Brain microvascular endothelial cell (primary cell): ENCODE data around the gene DESI2.
"Not testable (repeated sequence)": the region's sequence is repeated elsewhere in the genome, so short reads cannot be mapped to it uniquely, and the experiment has no call there.

Experiments
- DNase-seq: peaks from one replicate; pipeline ENCODE4 v3.0.0-alpha.2; 2020
- H3K27ac ChIP-seq: fragments of 250-450 bp; sonication (Bioruptor Pico); 2 replicates; pipeline ENCODE4 v1.5.1; 2020; ENCODE audit warnings: mild to moderate bottlenecking, moderate library complexity
- H3K27me3 ChIP-seq: fragments of 250-450 bp; sonication (Bioruptor Pico); replicated peaks from 2 replicates; pipeline ENCODE4 v1.5.1; 2020; ENCODE audit warnings: mild to moderate bottlenecking
- H3K36me3 ChIP-seq: fragments of 250-450 bp; sonication (Bioruptor Pico); replicated peaks from 2 replicates; pipeline ENCODE4 v1.5.1; 2020; ENCODE audit warnings: mild to moderate bottlenecking
- H3K4me3 ChIP-seq: 2 replicates; pipeline ENCODE4 v1.5.1; 2011; ENCODE audit warnings: low read depth, mild to moderate bottlenecking, control low read depth, low read length, moderate library complexity
- in situ Hi-C: cut with HindIII; loops from 2 replicates; pipeline ENCODE4 v1.10.0; 2017; ENCODE audit warnings: low sequenced_read_pairs, low pct_ligation_motif_present
- TF ChIP-seq, protein P1 (sequence below): IDR thresholded peaks from 2 replicates; pipeline ENCODE4 v1.5.1; 2011; ENCODE audit warnings: low read depth, mild to moderate bottlenecking, moderate library complexity, low read length, control low read depth, inconsistent platforms; ENCODE audit errors: missing control alignments

The DESI2 gene

DNA sequence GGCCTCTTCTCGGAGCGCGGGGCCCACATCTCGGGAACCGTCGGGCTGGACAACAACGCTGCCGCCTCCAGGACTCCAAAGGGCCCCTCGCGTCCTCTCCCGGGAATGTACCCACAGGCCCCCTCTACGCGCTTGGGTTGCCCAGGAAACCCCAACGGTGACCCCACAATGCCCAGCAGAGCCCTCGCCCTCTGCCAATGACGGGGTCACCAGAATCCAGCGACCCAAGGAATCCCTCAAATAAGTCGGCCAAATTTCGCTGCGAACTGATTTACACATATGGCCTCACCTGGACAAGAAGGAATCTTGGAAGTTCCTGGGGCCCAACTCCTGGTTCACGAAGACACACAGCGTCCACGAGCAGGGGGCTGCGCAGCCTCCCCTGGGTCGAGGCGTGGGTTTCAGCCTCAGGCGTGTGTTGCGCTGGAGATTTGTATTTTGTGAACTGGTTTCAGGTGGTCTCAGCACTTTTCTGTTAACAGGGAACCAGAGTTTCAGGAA, 78.1 kb downstream of the DESI2 start:
- peak overlapping the region; percentile 55 for H3K4me3 ChIP-seq
- H3K36me3 ChIP-seq: no peaks in the 10 kb centered on the region
- no peaks in the 10 kb centered on the region for H3K27me3 ChIP-seq
- in situ Hi-C loops: no loop called here
- DNase-seq: no peak
- TF ChIP-seq, protein P1, sequence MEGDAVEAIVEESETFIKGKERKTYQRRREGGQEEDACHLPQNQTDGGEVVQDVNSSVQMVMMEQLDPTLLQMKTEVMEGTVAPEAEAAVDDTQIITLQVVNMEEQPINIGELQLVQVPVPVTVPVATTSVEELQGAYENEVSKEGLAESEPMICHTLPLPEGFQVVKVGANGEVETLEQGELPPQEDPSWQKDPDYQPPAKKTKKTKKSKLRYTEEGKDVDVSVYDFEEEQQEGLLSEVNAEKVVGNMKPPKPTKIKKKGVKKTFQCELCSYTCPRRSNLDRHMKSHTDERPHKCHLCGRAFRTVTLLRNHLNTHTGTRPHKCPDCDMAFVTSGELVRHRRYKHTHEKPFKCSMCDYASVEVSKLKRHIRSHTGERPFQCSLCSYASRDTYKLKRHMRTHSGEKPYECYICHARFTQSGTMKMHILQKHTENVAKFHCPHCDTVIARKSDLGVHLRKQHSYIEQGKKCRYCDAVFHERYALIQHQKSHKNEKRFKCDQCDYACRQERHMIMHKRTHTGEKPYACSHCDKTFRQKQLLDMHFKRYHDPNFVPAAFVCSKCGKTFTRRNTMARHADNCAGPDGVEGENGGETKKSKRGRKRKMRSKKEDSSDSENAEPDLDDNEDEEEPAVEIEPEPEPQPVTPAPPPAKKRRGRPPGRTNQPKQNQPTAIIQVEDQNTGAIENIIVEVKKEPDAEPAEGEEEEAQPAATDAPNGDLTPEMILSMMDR: no peak
- H3K27ac ChIP-seq: no peak overlapping the region

DNA sequence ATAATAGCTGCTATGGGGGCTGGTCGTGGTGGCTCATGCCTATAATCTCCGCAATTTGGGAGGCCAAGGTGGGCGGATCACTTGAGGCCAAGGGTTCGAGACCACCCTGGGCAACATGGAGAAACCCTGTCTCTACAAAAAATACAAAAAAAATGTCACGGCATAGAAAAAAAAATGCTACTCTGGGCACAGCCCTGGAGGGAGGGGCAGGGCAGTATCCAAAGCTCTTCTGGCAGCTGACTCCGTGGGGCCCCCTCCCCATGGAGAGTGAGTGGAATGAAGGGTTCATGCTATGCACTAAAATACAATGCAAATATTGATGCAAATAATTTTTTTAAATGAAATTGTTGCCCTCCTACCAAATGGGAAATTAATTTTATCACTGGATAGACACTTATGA, 78.7 kb downstream of the DESI2 start:
- in situ Hi-C loops: no loop called here
- DNase-seq: no peak
- no peaks in the 10 kb centered on the region for H3K36me3 ChIP-seq
- no peak overlapping the region for H3K27ac ChIP-seq
- H3K4me3 ChIP-seq: no peak overlapping the region
- no peaks in the 10 kb centered on the region for H3K27me3 ChIP-seq
- TF ChIP-seq, protein P1: no peak

- H3K27me3 ChIP-seq: no peaks in the 10 kb centered on the region
- in situ Hi-C loops: no loop called here
Observed at GRCh38 chr1:244732851-244733450, 80.0 kb downstream of the DESI2 start.

DNA sequence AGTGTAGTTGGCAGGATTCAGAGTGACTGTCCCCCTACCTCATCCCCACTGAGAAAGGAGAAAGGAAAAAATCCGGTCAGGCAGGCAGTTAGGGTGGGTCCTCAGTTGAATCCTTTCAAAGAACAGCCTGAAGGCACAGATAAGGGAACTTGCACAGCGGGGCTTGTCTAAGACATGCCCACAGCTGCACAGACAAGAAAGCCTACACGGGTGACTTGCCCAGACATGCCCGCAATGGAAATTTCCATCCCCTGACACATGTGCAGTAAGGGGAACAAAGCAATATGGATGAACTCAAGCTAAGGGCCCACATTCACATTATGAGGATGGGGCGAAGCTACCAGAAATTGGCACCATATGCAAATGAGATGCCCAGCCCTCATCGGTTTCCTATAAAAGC, 82.5 kb downstream of the DESI2 start:
- Histone ChIP-seq H3K27me3 (no peaks in the 10 kb centered on the region), H3K36me3 (no peaks in the 10 kb centered on the region), H3K27ac (no peak overlapping the region), H3K4me3 (no peak overlapping the region)
- in situ Hi-C loops: no loop called here
- no peak for DNase-seq
- TF ChIP-seq, protein P1: no peak

More at GRCh38 chr1:244732851-244733450, 80.0 kb downstream of the DESI2 start:
- DNase-seq: no peak
- Histone ChIP-seq H3K27ac (no peak overlapping the region), H3K36me3 (no peaks in the 10 kb centered on the region), H3K4me3 (no peak overlapping the region)
- TF ChIP-seq, protein P1: no peak

DNA sequence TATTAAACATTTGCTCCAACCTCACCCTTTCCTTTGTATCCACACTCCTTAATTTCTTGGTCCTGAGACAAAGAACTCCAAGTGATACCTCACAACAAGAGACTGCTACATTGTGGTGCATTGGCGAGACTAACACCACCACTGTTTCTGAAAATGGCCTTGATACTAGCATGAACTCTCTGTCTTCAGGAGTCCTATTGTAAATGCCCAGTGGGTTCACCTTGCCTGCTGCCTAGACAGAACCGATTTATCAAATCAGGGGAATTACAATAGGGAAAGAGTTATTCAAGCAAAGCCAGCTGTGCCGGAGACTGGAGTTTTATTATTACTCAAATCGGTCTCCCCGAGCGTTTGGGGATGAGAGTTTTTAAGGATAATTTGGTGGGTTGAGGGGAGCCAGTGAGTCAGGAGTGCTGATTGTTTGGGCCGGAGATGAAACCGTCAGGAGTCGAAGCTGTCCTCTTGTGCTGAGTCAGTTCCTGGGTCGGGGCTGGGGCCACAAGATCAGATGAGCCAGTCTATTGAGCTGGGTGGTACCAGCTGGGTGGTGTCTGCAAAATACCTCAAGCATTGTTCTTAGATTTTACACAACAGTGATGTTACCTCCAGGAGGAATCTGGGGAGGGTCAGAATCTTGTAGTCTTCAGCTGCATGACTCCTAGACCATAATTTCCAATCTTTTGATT, 83.1 kb downstream of the DESI2 start:
- DNase-seq: no peak
- TF ChIP-seq, protein P1: no peak
- H3K27ac ChIP-seq: no peak overlapping the region
- no peaks in the 10 kb centered on the region for H3K36me3 ChIP-seq
- in situ Hi-C loops: no loop called here
- no peaks in the 10 kb centered on the region for H3K27me3 ChIP-seq
- no peak overlapping the region for H3K4me3 ChIP-seq

DNA sequence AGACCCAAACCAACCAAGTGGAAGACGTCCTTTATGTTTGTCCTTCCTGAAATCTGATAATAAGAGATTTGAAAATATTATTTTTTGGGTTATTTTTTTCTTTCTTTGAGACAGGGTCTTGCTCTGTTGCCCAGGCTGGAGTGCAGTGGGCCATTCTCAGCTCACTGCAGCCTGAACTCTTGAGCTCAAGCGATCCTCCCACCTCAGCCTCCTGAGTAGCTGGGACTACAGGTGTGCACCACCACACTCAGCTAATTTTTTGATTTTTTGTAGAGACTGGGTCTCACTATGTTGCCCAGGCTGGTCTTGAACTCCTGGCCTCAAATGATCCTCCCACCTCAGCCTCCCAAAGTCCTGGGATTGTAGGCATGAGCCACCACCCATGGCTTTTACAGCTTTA, 86.2 kb downstream of the DESI2 start:
- H3K27ac ChIP-seq, H3K27me3 ChIP-seq, DNase-seq, H3K4me3 ChIP-seq, in situ Hi-C loops, H3K36me3 ChIP-seq: not testable (repeated sequence)

DNA sequence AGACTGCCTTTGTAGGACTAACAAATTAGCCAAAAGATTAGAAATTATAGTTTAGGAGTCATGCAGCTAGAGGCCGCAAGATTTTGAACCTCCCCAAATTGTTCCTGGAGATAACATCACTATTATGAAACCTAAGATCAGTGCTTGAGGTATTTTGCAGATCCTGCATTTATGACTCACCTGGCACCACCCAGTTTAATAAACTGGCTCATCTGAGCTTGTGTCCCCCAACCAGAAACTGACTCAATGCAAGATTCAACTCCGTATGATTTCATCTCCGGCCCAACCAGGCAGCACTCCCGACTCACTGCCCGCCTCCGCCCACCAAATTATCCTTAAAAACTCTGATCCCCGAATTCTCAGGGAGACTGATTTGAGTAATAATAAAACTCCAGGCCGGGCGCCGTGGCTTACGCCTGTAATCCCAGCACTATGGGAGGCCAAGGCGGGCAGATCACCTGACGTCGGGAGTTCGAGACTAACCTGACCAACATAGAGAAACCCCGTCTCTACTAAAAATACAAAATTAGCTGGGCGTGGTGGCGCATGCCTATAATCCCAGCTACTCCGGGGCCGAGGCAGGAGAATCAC, 87.2 kb downstream of the DESI2 start:
- H3K4me3 ChIP-seq, H3K27ac ChIP-seq, H3K36me3 ChIP-seq, DNase-seq, in situ Hi-C loops, H3K27me3 ChIP-seq: not testable (repeated sequence)
